WERI-Rb-1 (cell line): ENCODE data around the gene PTCRA.
"Not testable (repeated sequence)": the region's sequence is repeated elsewhere in the genome, so short reads cannot be mapped to it uniquely, and the experiment has no call there.

Experiments used
- DNase-seq: peaks from one replicate; pipeline ENCODE4 v3.0.0-alpha.2; 2020
- H3K27ac ChIP-seq: fragments of 250-450 bp; sonication (Bioruptor Pico); 2 replicates; pipeline ENCODE4 v1.5.1; 2020; ENCODE audit warnings: mild to moderate bottlenecking, moderate library complexity
- H3K27me3 ChIP-seq: fragments of 250-450 bp; sonication (Bioruptor Pico); 2 replicates; pipeline ENCODE4 v1.5.1; 2021; ENCODE audit warnings: mild to moderate bottlenecking, low read depth, moderate library complexity; ENCODE audit not compliant: insufficient read depth, severe bottlenecking
- H3K36me3 ChIP-seq: fragments of 250-450 bp; sonication (Bioruptor Pico); 2 replicates; pipeline ENCODE4 v1.5.1; 2020; ENCODE audit warnings: mild to moderate bottlenecking, moderate library complexity
- H3K4me3 ChIP-seq: 2 replicates; pipeline ENCODE4 v1.5.1; 2011; ENCODE audit warnings: low read depth, mild to moderate bottlenecking, control low read depth, low read length
- H3K9me3 ChIP-seq: fragments of 250-450 bp; sonication (Bioruptor Pico); 2 replicates; pipeline ENCODE4 v1.5.1; 2021; ENCODE audit warnings: mild to moderate bottlenecking, moderate library complexity; ENCODE audit not compliant: severe bottlenecking
- CTCF ChIP-seq: IDR thresholded peaks from 2 replicates; pipeline ENCODE4 v1.5.1; 2011; ENCODE audit warnings: low read depth, mild to moderate bottlenecking, control low read depth, inconsistent platforms, low read length

The PTCRA gene

GRCh38 chr6:42939810-42940167 lies 23.9 kb downstream of the PTCRA start:
- Histone ChIP-seq H3K36me3 (peaks cover 75% of the 10 kb centered on the region), H3K9me3 (no peaks in the 10 kb centered on the region), H3K27ac (no peak overlapping the region), H3K4me3 (no peak overlapping the region), H3K27me3 (no peaks in the 10 kb centered on the region)
- no peak for DNase-seq
- TF ChIP-seq CTCF, result no peak

- Histone ChIP-seq H3K27me3 (no peaks in the 10 kb centered on the region), H3K4me3 (no peak overlapping the region), H3K36me3 (peaks cover 67% of the 10 kb centered on the region), H3K27ac (no peak overlapping the region), H3K9me3 (no peaks in the 10 kb centered on the region)
- TF ChIP-seq CTCF, result no peak
- no peak for DNase-seq
These were observed 24.7 kb downstream of the PTCRA start for GRCh38 chr6:42940493-42941045.

- not testable (repeated sequence) for H3K27ac ChIP-seq, H3K4me3 ChIP-seq, H3K27me3 ChIP-seq, DNase-seq, H3K9me3 ChIP-seq
- peaks cover 59% of the 10 kb centered on the region for H3K36me3 ChIP-seq
These were observed 25.5 kb downstream of the PTCRA start for GRCh38 chr6:42941356-42941755.

GRCh38 chr6:42942444-42942843 lies 26.6 kb downstream of the PTCRA start:
- no peak for TF ChIP-seq CTCF
- DNase-seq, result no peak
- no peak overlapping the region for H3K4me3 ChIP-seq
- no peaks in the 10 kb centered on the region for H3K9me3 ChIP-seq
- H3K27me3 ChIP-seq, result no peaks in the 10 kb centered on the region
- H3K27ac ChIP-seq, result no peak overlapping the region
- peaks cover 49% of the 10 kb centered on the region for H3K36me3 ChIP-seq

GRCh38 chr6:42947950-42948349 lies 32.1 kb downstream of the PTCRA start:
- Histone ChIP-seq H3K27me3 (no peaks in the 10 kb centered on the region), H3K27ac (no peak overlapping the region), H3K9me3 (no peaks in the 10 kb centered on the region), H3K36me3 (peaks cover 10% of the 10 kb centered on the region), H3K4me3 (no peak overlapping the region)
- no peak for TF ChIP-seq CTCF
- DNase-seq, result no peak

- Histone ChIP-seq H3K9me3 (no peaks in the 10 kb centered on the region), H3K27ac (peak overlapping the region; percentile 63), H3K27me3 (no peaks in the 10 kb centered on the region), H3K36me3 (no peaks in the 10 kb centered on the region), H3K4me3 (no peak overlapping the region)
- no peak for TF ChIP-seq CTCF
- DNase-seq, result no peak
These were observed 36.5 kb downstream of the PTCRA start for GRCh38 chr6:42952389-42952788.

- not testable (repeated sequence) for H3K27ac ChIP-seq, H3K9me3 ChIP-seq, H3K27me3 ChIP-seq, DNase-seq, H3K4me3 ChIP-seq, H3K36me3 ChIP-seq
These were observed 38.6 kb downstream of the PTCRA start for GRCh38 chr6:42954405-42954804.
